HCT116 (cell line): ENCODE measurements around the gene SART3. TPM values are rescaled to one million over a fixed set of nuclear protein-coding genes. Genes with fewer than 3 reads are reported as not detected.

Source experiments
- ATAC-seq: fragments of 200-7000 bp; cut with Tn5 transposase; 2 replicates; pipeline ENCODE4 v1.9.1; 2020; ENCODE audit warnings: mild to moderate bottlenecking, moderate library complexity
- BruUV-seq: library from RNA; stranded (reverse); fragments of 400-500 nt; replicated peaks from 2 replicates; lab custom pipeline; 2021; lab: Mats Ljungman, UMichigan
- CTCF ChIA-PET: fragments of 300-600 bp; sonication (Branson Sonifier 250); formaldehyde crosslinking; loops from one replicate; lab custom pipeline; 2021; ENCODE audit warnings: antibody characterized with exemption; lab: Charles Lee
- POLR2A ChIA-PET: fragments of 300-600, 350-600 bp; sonication (Branson Sonifier 250); formaldehyde crosslinking; loops from one replicate; lab custom pipeline; 2021; ENCODE audit warnings: antibody characterized with exemption; lab: Charles Lee
- RAD21 ChIA-PET, 2 experiments: fragments of 300-600 bp; sonication (Branson Sonifier 250); formaldehyde crosslinking; loops; one replicate each; lab custom pipeline; 2023; ENCODE audit warnings: low total read pairs in 2 of 2; ENCODE audit not compliant: uncharacterized antibody in 2 of 2, unreplicated experiment in 2 of 2, low non-redundant PET in 1 of 2; lab: Charles Lee
- DNase-seq: peaks from one replicate; pipeline ENCODE4 v3.0.0-alpha.2; 2010; ENCODE audit warnings: low read depth, low spot score
- H2AFZ ChIP-seq: fragments of 200-600 bp; shearing (Covaris generic), sonication (generic); 2 replicates; pipeline ENCODE4 v1.6.1; 2017; ENCODE audit warnings: low read depth, mixed run types, mixed read lengths, antibody characterized with exemption, low read length; ENCODE audit not compliant: poor library complexity, severe bottlenecking
- H3K27ac ChIP-seq: 2 replicates; pipeline ENCODE4 v1.5.1; 2012; ENCODE audit warnings: low read depth, low read length
- H3K27me3 ChIP-seq: fragments of 200-600 bp; sonication (generic); 2 replicates; pipeline ENCODE4 v1.6.1; 2016; ENCODE audit warnings: mixed run types, low read length, mixed read lengths; ENCODE audit not compliant: insufficient read depth
- H3K36me3 ChIP-seq, 2 experiments: fragments of 200-500 bp in 1 of 2; fragments of 200-600 bp in 1 of 2; sonication (Bioruptor generic) in 1 of 2; sonication (generic) in 1 of 2; 2 replicates each; pipeline versions ENCODE4 v1.5.1 to v1.6.1; 2014 to 2016; ENCODE audit warnings: low read length in 2 of 2, inconsistent platforms in 1 of 2, mixed read lengths in 1 of 2, mixed run types in 1 of 2; ENCODE audit not compliant: insufficient read depth in 2 of 2, control insufficient read depth in 1 of 2
- H3K4me1 ChIP-seq, 2 experiments: fragments of 200-600 bp in 1 of 2; sonication (generic) in 1 of 2; 2 replicates each; pipeline versions ENCODE4 v1.5.1 to v1.6.1; 2012 to 2017; ENCODE audit warnings: low read length in 2 of 2, inconsistent platforms in 1 of 2, mild to moderate bottlenecking in 1 of 2, mixed read lengths in 1 of 2, mixed run types in 1 of 2, moderate library complexity in 1 of 2; ENCODE audit not compliant: insufficient read depth in 2 of 2, control insufficient read depth in 1 of 2
- H3K4me2 ChIP-seq: fragments of 200-600 bp; sonication (generic); 2 replicates; pipeline ENCODE4 v1.6.1; 2017; ENCODE audit warnings: mixed run types, low read length, mixed read lengths
- H3K4me3 ChIP-seq, 2 experiments: fragments of 200-600 bp in 1 of 2; sonication (generic) in 1 of 2; replicated peaks in 1 of 2; 2 replicates each; pipeline ENCODE4 v1.5.1; 2011 to 2016; ENCODE audit warnings: low read length in 2 of 2, control low read depth in 1 of 2, low read depth in 1 of 2, mild to moderate bottlenecking in 1 of 2, mixed read lengths in 1 of 2, mixed run types in 1 of 2
- H3K79me2 ChIP-seq: fragments of 200-600 bp; sonication (generic); 2 replicates; pipeline ENCODE4 v1.6.1; 2017; ENCODE audit warnings: mild to moderate bottlenecking, mixed run types, low read length, moderate library complexity, mixed read lengths; ENCODE audit not compliant: insufficient read depth
- H3K9ac ChIP-seq: fragments of 200-600 bp; sonication (generic); 2 replicates; pipeline ENCODE4 v1.6.1; 2016; ENCODE audit warnings: low read length, mixed read lengths
- H3K9me2 ChIP-seq: fragments of 200-600 bp; sonication (generic), shearing (Covaris generic); 2 replicates; pipeline ENCODE4 v1.6.1; 2017; ENCODE audit warnings: mixed run types, mild to moderate bottlenecking, moderate library complexity; ENCODE audit not compliant: insufficient read depth
- H3K9me3 ChIP-seq, 2 experiments: fragments of 200-500 bp in 1 of 2; fragments of 200-600 bp in 1 of 2; sonication (Bioruptor generic) in 1 of 2; sonication (generic) in 1 of 2; 2 replicates each; pipeline ENCODE4 v1.6.1; 2014 to 2017; ENCODE audit warnings: low read length in 2 of 2, mixed read lengths in 2 of 2, inconsistent platforms in 1 of 2, low read depth in 1 of 2, mild to moderate bottlenecking in 1 of 2, mixed run types in 1 of 2, moderate library complexity in 1 of 2; ENCODE audit not compliant: control insufficient read depth in 1 of 2, insufficient read depth in 1 of 2
- H4K20me1 ChIP-seq: fragments of 200-600 bp; sonication (generic), shearing (Covaris generic); 2 replicates; pipeline ENCODE4 v1.6.1; 2017; ENCODE audit warnings: mixed run types, mild to moderate bottlenecking, moderate library complexity; ENCODE audit not compliant: insufficient read depth
- CBX3 ChIP-seq: IDR thresholded peaks from 2 replicates; pipeline ENCODE4 v1.6.1; 2012; ENCODE audit warnings: low read depth
- CEBPB ChIP-seq: IDR thresholded peaks from 2 replicates; pipeline ENCODE4 v1.6.1; 2012; ENCODE audit warnings: low read depth
- ELF1 ChIP-seq: IDR thresholded peaks from 2 replicates; pipeline ENCODE4 v1.6.1; 2012; ENCODE audit warnings: low read depth, borderline replicate concordance
- EZH2phosphoT487 ChIP-seq: fragments of 200-600 bp; IDR thresholded peaks from 2 replicates; pipeline ENCODE4 v1.6.1; 2018; ENCODE audit warnings: antibody characterized with exemption, borderline replicate concordance
- FOSL1 ChIP-seq: IDR thresholded peaks from 2 replicates; pipeline ENCODE4 v1.6.1; 2012; ENCODE audit warnings: low read depth
- RAD21 ChIP-seq: IDR thresholded peaks from 2 replicates; pipeline ENCODE4 v1.6.1; 2012; ENCODE audit warnings: low read depth, mild to moderate bottlenecking
- SP1 ChIP-seq: IDR thresholded peaks from 2 replicates; pipeline ENCODE4 v1.6.1; 2012; ENCODE audit warnings: low read depth
- SRF ChIP-seq: IDR thresholded peaks from 2 replicates; pipeline ENCODE4 v1.6.1; 2012; ENCODE audit warnings: low read depth
- TCF7L2 ChIP-seq: IDR thresholded peaks from 2 replicates; pipeline ENCODE4 v1.7.0; 2011; ENCODE audit warnings: borderline replicate concordance, inconsistent platforms; ENCODE audit not compliant: insufficient read depth, insufficient read length; ENCODE audit errors: extremely low read depth
- YY1 ChIP-seq: IDR thresholded peaks from 2 replicates; pipeline ENCODE4 v1.6.1; 2011; ENCODE audit warnings: low read length, low read depth, moderate library complexity, mild to moderate bottlenecking; ENCODE audit not compliant: insufficient replicate concordance; ENCODE audit errors: extremely low read depth
- intact Hi-C: fragments of 100-400 bp; cut with micrococcal nuclease; formaldehyde crosslinking; loops from 2 replicates; pipeline ENCODE4 v1.10.0; 2022
- total RNA-seq: library from RNA; stranded (reverse); gene quantifications from one replicate; pipeline ENCODE4 v1.2.1, GENCODE V29; 2021; ENCODE audit not compliant: unreplicated experiment
- TF ChIP-seq, protein P1 (sequence below): IDR thresholded peaks from 2 replicates; pipeline ENCODE4 v1.6.1; 2012
- TF ChIP-seq, protein P2 (sequence below): IDR thresholded peaks from 2 replicates; pipeline ENCODE4 v1.6.1; 2012; ENCODE audit warnings: low read depth
- TF ChIP-seq, protein P3 (sequence below): IDR thresholded peaks from 2 replicates; pipeline ENCODE4 v1.6.1; 2012
- TF ChIP-seq, protein P4 (sequence below): IDR thresholded peaks from 2 replicates; pipeline ENCODE4 v1.6.1; 2011; ENCODE audit warnings: mild to moderate bottlenecking, low read length, moderate library complexity; ENCODE audit not compliant: insufficient replicate concordance; ENCODE audit errors: extremely low read depth

Gene SART3
- total RNA-seq, 1 experiment from 2014 or later, result 76.1 TPM

DNA sequence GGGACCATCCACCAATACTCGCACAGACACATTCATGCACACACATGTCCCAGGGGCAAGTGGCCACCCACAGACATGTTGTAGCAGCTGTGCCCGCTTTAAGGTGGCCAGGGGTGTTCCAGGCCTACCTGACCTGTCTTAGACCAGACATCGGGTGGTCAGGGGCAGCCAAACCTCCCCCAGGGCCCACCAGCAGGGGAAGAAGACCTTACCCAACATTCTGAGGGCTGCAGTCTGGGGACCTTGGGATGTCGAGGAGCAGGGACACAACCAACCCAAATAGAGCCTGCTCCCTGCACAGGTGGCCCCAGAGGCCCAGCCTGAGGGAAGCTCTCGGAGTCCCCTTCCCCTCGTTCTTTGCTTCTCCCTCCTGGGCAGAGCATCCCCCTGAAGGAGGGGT is 38.6 kb upstream of the SART3 start:
- ChIA-PET RAD21 (no interaction called here), POLR2A (no interaction called here), CTCF (no interaction called here)
- Histone ChIP-seq H4K20me1 (no peaks in the 10 kb centered on the region), H3K79me2 (no peaks in the 10 kb centered on the region), H3K9me2 (no peaks in the 10 kb centered on the region), H3K9me3 (no peaks in the 10 kb centered on the region), H3K27ac (no peak overlapping the region), H3K4me1 (no peaks in the 10 kb centered on the region; a peak in 1 of 4 replicates), H3K36me3 (no peaks in the 10 kb centered on the region), H3K4me2 (no peak overlapping the region), H3K4me3 (no peak overlapping the region), H3K27me3 (no peaks in the 10 kb centered on the region), H3K9ac (no peak overlapping the region), H2AFZ (no peak overlapping the region)
- no TSS peak for BruUV-seq
- ATAC-seq (no peak), DNase-seq (no peak)
- intact Hi-C loops, result no loop called here
- TF ChIP-seq CBX3 (no peak), TCF7L2 (no peak), RAD21 (no peak), SP1 (no peak), FOSL1 (no peak), YY1 (no peak), SRF (no peak), EZH2phosphoT487 (no peak), ELF1 (no peak), CEBPB (no peak)
- TF ChIP-seq, protein P1, sequence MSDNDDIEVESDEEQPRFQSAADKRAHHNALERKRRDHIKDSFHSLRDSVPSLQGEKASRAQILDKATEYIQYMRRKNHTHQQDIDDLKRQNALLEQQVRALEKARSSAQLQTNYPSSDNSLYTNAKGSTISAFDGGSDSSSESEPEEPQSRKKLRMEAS, result no peak
- TF ChIP-seq, protein P2, sequence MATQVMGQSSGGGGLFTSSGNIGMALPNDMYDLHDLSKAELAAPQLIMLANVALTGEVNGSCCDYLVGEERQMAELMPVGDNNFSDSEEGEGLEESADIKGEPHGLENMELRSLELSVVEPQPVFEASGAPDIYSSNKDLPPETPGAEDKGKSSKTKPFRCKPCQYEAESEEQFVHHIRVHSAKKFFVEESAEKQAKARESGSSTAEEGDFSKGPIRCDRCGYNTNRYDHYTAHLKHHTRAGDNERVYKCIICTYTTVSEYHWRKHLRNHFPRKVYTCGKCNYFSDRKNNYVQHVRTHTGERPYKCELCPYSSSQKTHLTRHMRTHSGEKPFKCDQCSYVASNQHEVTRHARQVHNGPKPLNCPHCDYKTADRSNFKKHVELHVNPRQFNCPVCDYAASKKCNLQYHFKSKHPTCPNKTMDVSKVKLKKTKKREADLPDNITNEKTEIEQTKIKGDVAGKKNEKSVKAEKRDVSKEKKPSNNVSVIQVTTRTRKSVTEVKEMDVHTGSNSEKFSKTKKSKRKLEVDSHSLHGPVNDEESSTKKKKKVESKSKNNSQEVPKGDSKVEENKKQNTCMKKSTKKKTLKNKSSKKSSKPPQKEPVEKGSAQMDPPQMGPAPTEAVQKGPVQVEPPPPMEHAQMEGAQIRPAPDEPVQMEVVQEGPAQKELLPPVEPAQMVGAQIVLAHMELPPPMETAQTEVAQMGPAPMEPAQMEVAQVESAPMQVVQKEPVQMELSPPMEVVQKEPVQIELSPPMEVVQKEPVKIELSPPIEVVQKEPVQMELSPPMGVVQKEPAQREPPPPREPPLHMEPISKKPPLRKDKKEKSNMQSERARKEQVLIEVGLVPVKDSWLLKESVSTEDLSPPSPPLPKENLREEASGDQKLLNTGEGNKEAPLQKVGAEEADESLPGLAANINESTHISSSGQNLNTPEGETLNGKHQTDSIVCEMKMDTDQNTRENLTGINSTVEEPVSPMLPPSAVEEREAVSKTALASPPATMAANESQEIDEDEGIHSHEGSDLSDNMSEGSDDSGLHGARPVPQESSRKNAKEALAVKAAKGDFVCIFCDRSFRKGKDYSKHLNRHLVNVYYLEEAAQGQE, result no peak
- TF ChIP-seq, protein P3, sequence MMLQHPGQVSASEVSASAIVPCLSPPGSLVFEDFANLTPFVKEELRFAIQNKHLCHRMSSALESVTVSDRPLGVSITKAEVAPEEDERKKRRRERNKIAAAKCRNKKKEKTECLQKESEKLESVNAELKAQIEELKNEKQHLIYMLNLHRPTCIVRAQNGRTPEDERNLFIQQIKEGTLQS, result no peak
- TF ChIP-seq, protein P4, sequence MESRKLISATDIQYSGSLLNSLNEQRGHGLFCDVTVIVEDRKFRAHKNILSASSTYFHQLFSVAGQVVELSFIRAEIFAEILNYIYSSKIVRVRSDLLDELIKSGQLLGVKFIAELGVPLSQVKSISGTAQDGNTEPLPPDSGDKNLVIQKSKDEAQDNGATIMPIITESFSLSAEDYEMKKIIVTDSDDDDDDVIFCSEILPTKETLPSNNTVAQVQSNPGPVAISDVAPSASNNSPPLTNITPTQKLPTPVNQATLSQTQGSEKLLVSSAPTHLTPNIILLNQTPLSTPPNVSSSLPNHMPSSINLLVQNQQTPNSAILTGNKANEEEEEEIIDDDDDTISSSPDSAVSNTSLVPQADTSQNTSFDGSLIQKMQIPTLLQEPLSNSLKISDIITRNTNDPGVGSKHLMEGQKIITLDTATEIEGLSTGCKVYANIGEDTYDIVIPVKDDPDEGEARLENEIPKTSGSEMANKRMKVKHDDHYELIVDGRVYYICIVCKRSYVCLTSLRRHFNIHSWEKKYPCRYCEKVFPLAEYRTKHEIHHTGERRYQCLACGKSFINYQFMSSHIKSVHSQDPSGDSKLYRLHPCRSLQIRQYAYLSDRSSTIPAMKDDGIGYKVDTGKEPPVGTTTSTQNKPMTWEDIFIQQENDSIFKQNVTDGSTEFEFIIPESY, result no peak
